Mucosa of descending colon (tissue), 3 donors: Measurements from ENCODE around the gene ODF2. TPM values are rescaled to one million over a fixed set of nuclear protein-coding genes. Genes with fewer than 3 reads are reported as not detected.

ENCODE experiments used
- ATAC-seq: fragments of 200-7000 bp; cut with Tn5 transposase; one replicate; pipeline ENCODE4 v1.9.1; 2020; ENCODE audit warnings: mild to moderate bottlenecking, moderate library complexity
- DNase-seq, 3 donors: peaks; one replicate each; pipeline ENCODE4 v3.0.0-alpha.2; 2020
- H3K36me3 ChIP-seq: fragments of 200-600 bp; one replicate; pipeline ENCODE4 v1.8.0; 2021; ENCODE audit warnings: low read depth, mild to moderate bottlenecking
- H3K4me1 ChIP-seq: fragments of 200-600 bp; one replicate; pipeline ENCODE4 v1.8.0; 2021; ENCODE audit warnings: low read depth, mild to moderate bottlenecking
- H3K4me3 ChIP-seq: fragments of 200-600 bp; one replicate; pipeline ENCODE4 v1.8.0; 2021; ENCODE audit warnings: mild to moderate bottlenecking
- H3K9me3 ChIP-seq: fragments of 200-600 bp; one replicate; pipeline ENCODE4 v1.8.0; 2021; ENCODE audit warnings: mild to moderate bottlenecking
- intact Hi-C, 2 donors: fragments of 100-400 bp; cut with DNase I in 1 of 2; cut with micrococcal nuclease in 1 of 2; formaldehyde crosslinking; loops; one replicate each; pipeline versions ENCODE4 v1.11.0 to v1.11.1; 2022; cut with DNase I, micrococcal nuclease
- long read RNA-seq, 2 donors: library from polyadenylated mRNA; unstranded; transcript quantifications; one replicate each; pipeline ENCODE4 v2.0.0, GENCODE V29; 2019 to 2021
- total RNA-seq, 3 donors: library from RNA; stranded (reverse); fragmentation: NEBNext Ultra II Directional in 2 of 3; extraction: Animal tissue kit (Norgen Biotek cat#: 25700) in 2 of 3; gene quantifications; one replicate each; pipeline versions ENCODE4 v1.2.1 to v1.2.4, GENCODE V29; 2021 to 2023
- TF ChIP-seq, protein P1 (sequence below): fragments of 200-600 bp; IDR thresholded peaks from one replicate; pipeline ENCODE4 v1.8.0; 2022; ENCODE audit warnings: antibody characterized with exemption, mild to moderate bottlenecking
- donor health status: DM: no; HTN: no; CAD: no; lungs with moderate emphysema.
- donor health status: DM: no; HTN: no; CAD: no.
- donor health status: DM: no; HTN: yes; CAD: no.

The ODF2 gene
- 10 to 100 TPM; 17.1 to 26.1 (median 19.4) TPM for total RNA-seq
- long read RNA-seq, donor 1, transcript ODF2-201 (21 exons, 3,899 nt): major isoform, 7 of 29 reads
- long read RNA-seq, donor 1, partial matches to known transcripts: 4 of 29 reads
- long read RNA-seq, donor 1, other reads (novel, unspliced or antisense): 18 of 29 reads
- long read RNA-seq, donor 2, partial matches to known transcripts: 1 of 7 reads
- long read RNA-seq, donor 2, other reads (novel, unspliced or antisense): 5 of 7 reads

DNA sequence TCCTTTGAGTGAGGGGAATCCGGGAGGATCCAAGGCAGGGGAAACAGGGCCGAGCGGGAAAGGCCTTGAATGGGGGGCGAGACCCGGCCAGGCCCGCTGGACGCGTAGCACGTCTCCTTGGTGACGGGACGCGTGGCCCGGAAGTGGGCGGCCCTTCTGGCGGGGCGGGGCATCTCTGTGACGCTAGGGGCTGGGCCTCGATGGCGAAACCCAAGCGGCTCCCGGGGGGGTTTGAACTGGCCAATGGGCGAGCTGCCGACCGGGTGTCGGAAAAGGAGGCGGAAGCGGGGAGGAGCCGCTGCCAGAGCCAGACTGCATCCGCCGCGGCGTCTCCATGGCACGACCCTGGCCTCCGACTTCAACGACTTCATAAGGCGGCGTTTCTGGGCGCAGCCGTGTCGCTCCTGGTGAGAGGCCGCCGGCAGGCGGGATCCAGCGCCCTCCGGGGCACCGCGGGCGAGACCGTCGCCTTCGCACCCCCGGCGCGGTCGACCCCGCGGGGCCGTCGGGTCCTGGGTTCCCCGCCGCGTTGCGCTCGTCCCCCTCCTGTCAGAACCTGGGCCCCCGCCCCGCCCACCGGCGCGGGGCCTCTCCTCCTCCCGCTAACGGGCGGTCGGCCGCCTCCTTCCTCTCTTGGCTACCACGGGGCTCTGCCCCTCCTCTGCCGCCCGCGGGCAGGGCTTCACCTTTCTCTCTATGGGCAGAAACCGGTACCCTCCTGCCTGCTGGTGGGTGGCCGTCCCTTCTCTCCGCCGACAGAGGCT, at the start of gene ODF2:
ODF2 (plus strand) TSS at position 158 of the 764 bp plus-strand sequence; CDS start at position 244, 86 bp downstream.
- TF ChIP-seq, protein P1, sequence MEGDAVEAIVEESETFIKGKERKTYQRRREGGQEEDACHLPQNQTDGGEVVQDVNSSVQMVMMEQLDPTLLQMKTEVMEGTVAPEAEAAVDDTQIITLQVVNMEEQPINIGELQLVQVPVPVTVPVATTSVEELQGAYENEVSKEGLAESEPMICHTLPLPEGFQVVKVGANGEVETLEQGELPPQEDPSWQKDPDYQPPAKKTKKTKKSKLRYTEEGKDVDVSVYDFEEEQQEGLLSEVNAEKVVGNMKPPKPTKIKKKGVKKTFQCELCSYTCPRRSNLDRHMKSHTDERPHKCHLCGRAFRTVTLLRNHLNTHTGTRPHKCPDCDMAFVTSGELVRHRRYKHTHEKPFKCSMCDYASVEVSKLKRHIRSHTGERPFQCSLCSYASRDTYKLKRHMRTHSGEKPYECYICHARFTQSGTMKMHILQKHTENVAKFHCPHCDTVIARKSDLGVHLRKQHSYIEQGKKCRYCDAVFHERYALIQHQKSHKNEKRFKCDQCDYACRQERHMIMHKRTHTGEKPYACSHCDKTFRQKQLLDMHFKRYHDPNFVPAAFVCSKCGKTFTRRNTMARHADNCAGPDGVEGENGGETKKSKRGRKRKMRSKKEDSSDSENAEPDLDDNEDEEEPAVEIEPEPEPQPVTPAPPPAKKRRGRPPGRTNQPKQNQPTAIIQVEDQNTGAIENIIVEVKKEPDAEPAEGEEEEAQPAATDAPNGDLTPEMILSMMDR: no peak

DNA sequence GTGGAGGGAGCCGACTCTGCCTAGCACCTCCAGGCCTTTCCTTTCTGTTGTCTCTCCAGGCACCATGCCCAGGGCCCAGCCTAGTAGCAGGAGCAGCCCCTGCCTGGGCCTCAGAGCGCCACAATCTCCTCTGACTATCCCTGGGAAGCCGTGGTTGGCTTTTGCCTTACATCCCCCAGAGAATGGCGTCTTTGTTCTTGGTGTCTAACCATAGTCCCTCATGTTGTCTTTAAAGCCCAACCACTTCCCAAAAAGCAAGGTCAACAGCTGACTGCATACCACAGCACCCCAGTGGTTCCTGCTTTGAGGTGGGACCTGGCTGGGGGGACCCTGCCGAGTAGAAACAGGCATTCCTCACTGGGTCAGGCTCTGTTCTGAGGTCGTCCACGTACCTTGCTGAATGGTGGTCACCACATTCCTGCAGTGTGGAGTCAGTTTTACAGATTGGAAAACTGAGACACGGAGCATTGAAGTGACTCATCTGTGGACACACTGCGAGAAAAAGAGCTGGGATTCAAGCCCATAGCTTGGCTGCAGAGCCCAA, 48.9 kb upstream of the ODF2 start:
- no peaks in the 10 kb centered on the region for H3K4me1 ChIP-seq

More for the DNA sequence above, at the start of gene ODF2:
- peaks cover 4% of the 10 kb centered on the region for H3K4me1 ChIP-seq
- intact Hi-C loops: no loop called here
- peak; percentile 98 for ATAC-seq
- H3K4me3 ChIP-seq: peak within 1 kb of the TSS; percentile 90
- peak; percentile 99 for DNase-seq
- no peaks in the 10 kb centered on the region for H3K36me3 ChIP-seq
- no peaks in the 10 kb centered on the region for H3K9me3 ChIP-seq

DNA sequence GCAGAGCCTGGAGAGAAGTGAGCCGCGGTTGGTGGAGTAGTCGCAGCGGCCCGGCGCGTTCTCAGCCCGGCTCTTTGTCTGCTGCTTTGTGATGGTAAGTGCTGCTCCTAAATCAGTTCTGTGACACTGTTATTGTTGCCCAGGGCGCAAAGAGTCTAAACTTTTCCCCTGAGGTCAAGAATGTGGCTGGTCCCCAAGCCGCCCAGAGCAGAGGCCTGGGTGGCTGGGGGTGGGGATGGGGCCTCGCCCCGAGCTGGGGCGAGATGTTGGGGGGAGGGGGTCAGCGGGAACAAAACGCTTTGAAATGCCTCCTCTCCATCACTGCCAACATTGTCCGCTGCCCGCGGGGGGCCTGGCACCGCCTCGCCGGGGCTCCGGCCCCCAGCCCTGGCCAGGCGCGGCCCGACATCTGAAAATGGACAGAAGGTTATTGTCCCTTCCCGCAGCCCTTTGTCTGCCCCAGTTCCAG, 46.8 kb upstream of the ODF2 start:
- no peaks in the 10 kb centered on the region for H3K9me3 ChIP-seq
- H3K4me3 ChIP-seq: no peak overlapping the region
- ATAC-seq (no peak), DNase-seq (no peak)
- no peaks in the 10 kb centered on the region for H3K4me1 ChIP-seq
- intact Hi-C loops: no loop called here
- TF ChIP-seq, protein P1: no peak
- H3K36me3 ChIP-seq: no peaks in the 10 kb centered on the region

More for the DNA sequence above, 48.9 kb upstream of the ODF2 start:
- no peak for ATAC-seq
- intact Hi-C loops: no loop called here
- no peaks in the 10 kb centered on the region for H3K36me3 ChIP-seq
- DNase-seq: no peak
- TF ChIP-seq, protein P1: no peak
- H3K9me3 ChIP-seq: no peaks in the 10 kb centered on the region
- H3K4me3 ChIP-seq: no peak overlapping the region

DNA sequence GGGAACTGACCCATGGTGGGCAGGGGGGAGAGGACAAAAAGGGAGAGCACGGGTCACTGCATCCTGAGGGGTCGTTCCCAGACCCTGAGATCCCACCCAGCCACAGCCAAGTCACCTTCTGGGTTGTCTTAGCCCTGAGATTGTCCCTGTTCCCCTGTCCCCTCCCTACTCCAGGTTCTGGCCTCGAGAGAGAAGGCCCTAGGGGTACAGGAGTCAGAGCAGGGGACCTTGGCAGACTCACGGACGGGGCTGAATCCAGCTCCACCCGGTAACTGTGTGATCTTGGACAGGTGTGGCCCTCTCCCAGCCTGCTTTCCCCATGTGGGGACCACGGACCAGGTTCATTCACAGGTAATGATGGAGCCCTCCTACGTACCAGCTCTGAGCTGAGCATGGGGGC, 46.4 kb upstream of the ODF2 start:
- Histone ChIP-seq H3K9me3 (no peaks in the 10 kb centered on the region), H3K4me3 (no peak overlapping the region), H3K4me1 (no peaks in the 10 kb centered on the region), H3K36me3 (no peaks in the 10 kb centered on the region)
- TF ChIP-seq, protein P1: no peak
- DNase-seq: no peak
- intact Hi-C loops: no loop called here
- no peak for ATAC-seq

DNA sequence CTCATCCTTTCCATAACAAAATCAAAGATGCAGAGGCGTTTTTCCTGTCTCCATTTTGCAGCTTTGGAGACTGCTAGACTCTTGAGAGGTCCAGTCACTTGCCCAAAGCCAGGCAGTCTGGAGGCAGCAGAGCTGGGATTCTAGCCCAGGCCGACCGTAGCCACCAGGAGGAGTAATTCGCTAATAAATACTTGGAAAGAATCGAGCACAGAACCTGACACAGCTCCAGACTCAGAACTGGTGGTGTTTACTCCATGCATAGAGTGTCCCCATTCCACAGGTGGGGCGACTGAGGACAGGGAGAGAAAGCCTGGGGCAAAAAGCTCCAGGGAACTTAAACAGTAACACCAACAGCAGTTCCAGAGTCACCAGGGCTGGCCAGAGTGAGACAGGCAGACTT, 45.8 kb upstream of the ODF2 start:
- H3K36me3 ChIP-seq: no peaks in the 10 kb centered on the region
- TF ChIP-seq, protein P1: no peak
- intact Hi-C loops: no loop called here
- no peaks in the 10 kb centered on the region for H3K4me1 ChIP-seq
- H3K4me3 ChIP-seq: no peak overlapping the region
- no peaks in the 10 kb centered on the region for H3K9me3 ChIP-seq
- ATAC-seq (no peak), DNase-seq (no peak)
